Measurements from ENCODE around the gene SLC22A17.

Gene SLC22A17

DNA sequence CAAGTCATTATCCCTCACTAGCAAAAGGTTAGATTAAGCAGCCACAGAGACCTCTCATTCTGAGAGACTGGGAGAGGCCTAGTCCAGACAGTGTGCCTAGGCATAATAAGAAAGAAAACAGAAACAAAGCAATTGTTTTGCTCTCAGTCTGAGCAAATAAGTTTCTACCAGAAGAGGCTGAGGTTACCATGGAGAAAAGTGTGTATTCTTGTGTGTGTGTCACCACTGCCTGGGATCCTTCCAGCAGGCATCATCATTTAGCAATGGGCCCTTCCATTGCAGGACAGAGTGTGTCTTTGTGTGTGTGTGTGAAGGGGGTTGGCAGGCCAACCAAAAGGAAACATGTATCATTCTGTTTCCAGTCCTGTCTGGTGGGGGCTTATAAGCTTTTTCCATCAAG is 8.6 kb upstream of the SLC22A17 start:
- DNase-seq, result no peak

DNA sequence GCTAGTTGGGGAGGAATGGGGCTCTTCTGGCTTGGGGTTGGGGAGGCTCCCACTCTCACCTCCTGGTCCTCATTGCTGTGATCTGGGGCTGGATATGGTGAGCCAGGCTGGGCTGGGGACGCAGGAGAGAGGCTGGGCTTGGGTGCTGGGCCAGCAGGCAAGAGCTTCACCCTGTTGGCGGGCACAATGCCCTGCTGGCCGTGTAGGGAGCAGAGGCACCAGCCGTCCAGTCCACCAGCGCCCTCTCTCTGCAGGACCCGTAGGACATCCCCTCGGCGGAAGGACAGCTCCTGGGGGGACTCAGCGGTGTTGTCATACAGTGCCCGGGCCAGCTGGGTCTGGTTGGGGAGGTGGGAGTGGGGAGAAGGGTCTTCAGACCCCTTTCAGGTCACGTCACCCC is 7.8 kb upstream of the SLC22A17 start:
- DNase-seq, result no peak

DNA sequence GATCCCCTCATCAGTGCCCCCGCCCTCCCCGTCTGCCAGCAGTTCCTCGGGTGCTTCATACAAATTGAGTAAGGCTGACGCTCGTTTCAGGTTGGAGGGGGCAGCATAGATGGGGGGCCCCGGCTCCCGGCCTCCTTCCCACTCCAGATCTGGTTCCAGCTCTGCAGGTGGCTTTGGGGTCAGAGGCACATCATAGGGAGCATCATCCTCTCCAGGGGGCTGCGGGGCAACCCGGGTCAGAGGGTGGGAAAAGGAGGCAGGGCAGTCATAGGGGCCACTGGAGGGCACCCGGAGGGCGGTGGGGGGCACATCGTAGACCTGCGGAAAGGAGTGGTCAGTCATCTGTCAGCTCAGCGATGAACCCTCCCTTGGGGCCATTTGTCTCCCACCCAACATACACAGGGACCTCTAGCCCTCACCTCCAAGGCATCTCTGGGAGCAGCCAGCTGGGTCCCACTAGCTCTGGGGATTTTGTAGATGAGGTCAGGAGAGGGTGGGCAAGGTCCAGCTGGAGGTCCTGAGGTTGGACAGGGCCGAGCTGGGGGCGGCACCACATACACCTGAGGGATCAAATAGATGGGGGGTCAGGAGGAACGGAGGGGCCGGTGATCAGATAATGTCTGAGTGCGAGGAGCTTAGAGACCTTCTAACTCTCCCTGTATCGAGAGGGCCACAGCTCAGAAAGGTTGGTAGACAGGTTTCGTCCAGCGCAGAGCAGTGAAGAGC is 7.2 kb upstream of the SLC22A17 start:
- no peak for DNase-seq

DNA sequence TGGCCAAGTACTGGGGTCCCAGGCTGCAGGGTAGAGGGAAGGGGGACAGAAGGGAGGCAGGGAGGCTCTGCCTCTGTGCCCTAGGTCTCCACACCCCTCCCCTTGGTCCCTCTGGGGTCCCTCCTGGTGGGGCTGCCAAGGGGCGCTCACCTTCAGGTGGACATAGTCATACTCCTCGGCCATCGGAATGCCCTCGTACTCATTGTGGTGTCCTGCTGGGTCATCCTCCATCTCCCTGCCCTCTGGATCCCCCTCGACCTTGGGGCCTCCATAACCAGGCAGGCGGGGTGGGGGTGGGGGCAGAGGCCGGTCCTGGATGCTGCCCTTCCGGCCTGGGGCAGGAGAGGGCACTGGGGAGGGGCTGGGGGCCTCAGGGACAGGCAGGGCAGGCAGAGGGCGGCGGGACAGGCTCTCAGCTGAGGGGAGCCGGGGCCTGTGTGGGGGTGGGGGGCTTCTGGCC is 6.5 kb upstream of the SLC22A17 start:
- DNase-seq, result no peak

DNA sequence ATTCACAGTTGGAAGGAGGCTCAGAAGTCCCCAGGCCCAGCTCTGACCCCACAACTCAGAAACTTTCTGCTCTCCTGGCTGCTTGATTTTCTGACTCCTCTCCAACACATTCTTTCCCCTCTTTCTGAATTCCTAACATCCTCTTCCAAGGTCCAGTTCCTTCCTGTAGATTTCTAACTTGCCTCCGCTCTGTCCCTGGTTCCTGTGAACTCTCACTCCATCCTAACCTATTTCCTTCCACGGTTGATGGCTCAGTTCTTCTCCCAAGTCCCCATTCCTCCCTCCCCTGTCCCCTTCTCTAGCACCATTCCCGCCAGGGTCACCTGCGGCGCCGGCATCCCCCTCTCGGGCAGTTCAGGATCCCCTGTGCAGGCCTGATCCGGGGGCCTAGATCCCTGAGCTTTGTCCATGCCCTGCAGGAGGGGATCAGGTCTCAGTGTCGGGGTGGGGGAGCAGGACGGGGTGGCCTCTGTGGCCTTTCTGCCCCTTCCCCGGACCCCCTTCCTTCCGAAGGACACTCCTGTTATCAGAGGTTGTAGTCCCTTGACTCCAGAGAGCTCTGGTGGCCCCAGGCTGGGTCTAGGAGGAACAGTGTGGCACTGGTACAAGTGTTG is 6.0 kb upstream of the SLC22A17 start:
- DNase-seq, result no peak

DNA sequence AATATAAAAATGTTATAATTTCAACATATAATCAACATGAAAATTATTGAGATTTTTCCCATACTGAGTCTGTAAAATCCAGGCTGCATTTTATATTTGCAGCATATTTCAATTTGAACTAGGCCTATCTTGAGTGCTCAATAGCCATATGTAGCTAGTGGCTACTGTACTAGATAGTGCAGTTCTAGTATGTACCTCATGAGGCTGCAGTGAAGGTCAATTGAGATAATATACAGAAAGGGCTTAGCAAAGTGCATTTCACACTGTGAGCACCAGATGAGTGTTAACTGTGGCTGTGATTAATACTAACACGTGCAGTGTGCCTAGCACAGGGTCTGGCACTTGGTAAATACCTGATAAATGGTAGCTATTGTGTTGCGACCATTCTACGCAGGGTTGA is 5.4 kb upstream of the SLC22A17 start:
- DNase-seq, result no peak

DNA sequence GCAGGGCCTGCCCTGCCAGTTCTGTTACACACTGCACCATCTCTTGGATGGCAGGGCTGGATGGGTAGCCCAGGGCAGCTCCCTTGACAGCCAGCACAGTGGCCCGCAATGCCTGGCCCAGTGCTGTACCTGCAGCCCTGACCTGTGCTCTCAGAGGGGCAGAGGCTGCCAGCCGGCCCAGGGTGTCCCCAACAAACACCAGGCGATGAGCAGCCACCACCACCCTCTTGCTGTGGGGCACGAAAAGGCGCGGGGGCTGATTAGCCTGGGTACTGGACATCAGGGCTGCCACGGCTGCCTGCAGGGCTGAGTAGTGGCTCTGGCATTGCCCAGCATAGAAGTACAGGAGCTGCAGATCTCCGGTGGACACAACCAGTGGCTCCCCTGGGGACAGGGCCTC is 4.6 kb upstream of the SLC22A17 start:
- DNase-seq, result no peak

DNA sequence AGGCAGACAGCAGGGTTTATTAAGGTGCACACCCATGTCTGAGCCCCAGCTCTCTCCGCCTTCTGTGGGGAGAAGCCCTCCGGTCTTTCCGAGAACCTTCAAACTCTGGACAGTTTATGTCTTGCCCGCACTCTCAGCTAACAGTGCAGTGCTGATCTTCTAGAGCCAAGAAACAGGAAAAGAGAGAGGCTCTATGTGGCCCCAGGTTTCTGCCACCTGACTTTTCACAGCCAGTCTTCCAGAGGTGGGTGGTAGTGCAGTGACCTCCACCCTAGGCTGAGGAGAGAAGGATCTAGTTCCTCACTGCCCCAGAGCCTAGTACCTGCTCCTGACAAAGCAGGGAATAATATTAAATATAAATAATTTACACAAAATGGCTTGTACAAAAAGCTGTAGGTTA is 4.0 kb upstream of the SLC22A17 start:
- no peak for DNase-seq

DNA sequence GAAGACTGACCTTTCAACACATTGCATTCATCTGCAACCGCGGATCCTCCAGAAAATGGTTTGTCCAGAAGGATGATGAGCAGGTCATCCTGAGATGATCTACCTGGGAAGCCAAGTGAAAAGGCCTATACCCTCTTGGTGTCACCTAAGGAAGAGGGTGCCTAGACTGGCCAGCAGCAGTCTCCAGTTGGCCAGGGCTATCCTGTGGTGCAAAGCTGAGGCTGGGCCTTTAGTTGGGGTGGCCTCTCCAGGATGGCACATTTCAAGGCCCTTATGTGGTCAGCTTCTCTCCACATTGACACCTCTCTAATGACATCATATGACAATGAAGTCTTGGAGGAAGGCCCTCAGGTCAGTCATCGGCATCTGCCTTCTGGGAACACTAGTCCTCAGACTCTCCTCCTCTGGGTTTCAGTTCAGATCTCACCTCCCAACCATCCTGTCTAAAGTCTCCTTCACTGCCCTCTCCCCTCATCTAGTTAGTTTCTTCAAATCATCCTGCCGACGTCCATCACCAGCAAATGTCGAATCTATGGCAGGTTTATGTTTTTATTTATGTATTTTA is 3.3 kb upstream of the SLC22A17 start:
- no peak for DNase-seq

DNA sequence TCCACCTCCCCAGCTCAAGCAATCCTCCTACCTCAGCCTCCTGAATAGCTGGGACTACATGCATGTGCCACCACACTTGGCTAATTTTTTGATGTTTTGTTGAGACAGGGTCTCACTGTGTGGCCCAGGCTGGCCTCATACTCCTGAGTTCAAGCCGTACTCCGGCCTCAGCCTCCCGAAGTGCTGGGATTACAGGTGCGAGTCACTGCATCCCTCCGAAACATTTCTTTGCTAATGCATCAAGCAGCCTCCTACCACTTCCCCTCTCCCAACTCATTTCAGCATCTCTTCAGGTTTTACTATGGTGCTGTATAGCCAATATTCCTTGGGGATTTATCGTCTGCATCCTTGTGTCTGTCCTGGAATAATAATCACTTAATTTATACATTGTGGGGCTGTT is 2.3 kb upstream of the SLC22A17 start:
- DNase-seq, result no peak

DNA sequence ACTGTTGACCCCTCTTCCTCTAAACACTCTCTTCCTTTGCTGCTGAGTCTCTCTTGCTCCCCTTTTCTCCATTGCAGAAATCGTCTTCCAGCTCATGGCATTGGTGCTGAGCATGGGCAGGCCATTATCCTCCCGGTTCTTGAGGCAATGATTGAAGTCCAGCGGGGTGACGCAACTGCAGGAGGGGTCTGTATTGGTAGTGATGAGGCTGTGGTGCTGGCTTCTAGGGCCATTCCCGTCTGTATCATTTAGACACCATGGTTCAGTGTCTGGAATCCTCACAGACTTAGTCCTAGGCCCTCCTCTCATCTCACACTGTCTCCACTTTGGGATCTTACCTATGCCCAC is 720 bp upstream of the SLC22A17 start:
- no peak for DNase-seq

DNA sequence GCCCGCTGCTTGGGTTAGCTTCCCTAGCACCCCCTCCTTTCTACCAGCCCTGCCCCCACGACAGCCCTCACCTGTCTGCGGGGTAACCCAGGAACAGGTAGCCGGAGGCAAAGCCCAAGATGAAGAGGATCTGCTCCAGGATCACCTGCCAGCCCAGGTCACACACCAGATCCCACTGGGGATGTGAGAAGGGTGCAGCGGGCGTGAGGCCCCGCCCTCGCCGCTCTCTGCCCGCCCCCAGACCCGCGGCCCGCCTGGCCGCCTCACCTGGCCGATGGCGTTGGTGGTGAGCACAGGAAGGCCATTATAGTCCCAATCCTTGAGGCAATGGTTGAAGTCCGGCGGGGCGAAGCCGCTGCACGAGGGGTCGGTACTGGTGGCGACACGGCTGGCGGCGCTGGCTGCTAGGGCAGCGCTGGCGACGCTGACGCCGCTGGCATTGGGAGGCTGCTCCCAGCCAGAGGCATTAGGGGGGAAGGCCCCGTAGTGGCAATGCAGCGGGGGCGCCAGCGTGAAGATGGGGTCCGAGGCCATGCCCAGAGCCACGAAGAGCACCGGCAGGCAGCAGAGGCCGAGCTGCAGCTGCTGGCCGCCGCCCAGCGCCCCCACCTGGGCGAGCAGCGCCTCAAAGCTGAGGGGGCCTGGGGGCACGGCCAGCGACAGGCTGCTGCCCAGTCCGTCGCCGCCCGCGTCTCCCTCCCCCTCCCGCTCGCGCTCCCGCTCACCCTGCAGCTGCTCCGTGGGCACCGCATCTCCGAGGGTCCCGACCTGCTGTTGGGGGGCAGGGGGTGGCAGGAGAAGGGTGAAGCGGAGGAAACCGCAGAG is 794 bp downstream of the SLC22A17 start:
- no peak for DNase-seq

DNA sequence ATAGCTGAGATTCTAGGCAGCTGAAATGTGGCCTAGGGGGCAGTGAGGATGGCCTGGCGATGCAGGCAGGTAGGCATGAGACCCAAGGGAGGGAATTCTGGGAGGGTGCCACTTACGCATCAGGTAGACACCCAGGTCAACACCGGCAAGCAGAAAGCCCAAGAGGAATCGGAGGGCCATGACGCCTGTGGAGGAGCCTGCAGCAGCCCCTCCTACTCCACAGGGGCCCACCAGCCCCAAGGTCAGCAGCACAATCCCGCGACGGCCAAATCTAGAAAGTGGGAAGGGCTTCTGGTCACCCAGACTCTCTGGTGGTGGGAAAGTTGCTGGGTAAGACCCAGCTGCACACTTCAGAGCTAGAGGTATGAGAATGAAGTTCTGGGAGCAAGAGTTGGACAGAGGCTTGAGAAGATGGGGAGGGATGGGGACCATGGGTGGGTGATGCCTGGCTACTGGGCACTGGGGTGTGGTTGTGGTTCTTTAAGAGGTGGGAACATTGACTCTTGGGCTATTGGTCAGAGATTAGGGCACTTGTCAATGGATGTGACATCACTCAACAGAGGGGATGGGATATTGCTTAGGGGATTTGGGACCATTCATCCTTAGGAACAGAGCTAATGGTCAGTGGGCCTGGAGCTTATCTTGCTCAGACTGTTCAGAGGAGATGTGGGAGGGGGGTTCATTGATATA is 3.4 kb downstream of the SLC22A17 start:
- DNase-seq, result no peak

DNA sequence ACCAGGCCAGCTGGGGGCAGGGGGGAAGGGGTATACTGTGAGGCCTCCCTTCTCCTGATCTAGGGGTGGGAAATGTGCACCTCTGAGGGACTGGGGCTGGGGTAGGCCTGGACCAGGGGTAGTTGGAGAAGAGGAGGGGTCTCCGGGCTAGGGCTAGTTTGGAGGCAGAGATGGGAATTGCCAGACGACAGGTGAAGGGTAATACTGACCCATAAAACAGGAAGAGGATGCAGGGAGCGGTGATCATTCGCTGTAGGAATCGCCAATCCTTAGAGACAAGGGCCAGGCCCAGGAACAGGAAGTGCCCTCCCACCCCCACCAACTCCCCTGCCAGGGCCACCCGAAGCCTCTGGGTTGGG is 4.4 kb downstream of the SLC22A17 start:
- DNase-seq, result no peak

DNA sequence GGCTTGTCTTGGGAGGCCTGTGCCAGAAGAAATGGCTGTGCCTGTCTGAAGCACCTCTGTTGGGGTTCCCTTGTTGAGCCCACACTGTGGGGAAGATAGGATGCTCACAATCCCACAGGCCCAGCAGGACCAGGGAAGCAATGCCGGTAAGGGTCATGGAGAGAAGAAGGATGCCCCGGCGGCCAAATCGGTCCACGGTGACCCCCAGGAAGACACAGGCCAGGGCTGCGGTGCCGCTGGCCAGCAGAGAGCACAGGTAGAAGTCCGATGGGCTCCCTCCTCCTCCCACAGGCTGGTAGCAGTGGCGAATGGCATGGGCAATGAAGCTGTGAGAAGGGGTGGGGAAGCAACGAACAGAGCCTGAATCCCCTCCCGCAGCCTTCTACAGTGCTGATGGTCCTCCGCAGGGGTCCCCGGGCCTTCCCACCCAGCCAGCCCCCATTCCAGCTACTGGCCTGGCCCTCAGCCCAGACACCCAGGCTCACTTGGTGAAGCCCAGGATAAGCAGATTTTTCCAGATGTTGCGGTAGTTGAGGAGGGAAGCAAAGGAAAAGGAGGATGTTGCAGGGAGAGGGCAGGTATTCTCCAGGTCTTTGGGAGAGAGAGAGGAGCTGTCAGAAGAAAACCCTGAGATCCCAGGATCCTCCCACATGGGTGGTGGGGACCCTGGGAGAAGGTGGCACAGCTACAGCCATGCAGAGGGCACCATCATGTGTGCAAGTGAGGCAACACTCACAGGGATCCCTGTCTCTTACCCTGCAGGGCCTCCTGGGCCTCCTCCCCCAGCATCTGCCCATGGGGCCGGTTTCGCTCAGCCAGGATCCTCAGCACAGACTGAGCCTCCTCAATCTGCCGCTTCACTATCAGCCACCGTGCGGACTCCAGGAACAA is 5.0 kb downstream of the SLC22A17 start:
- DNase-seq, result no peak

DNA sequence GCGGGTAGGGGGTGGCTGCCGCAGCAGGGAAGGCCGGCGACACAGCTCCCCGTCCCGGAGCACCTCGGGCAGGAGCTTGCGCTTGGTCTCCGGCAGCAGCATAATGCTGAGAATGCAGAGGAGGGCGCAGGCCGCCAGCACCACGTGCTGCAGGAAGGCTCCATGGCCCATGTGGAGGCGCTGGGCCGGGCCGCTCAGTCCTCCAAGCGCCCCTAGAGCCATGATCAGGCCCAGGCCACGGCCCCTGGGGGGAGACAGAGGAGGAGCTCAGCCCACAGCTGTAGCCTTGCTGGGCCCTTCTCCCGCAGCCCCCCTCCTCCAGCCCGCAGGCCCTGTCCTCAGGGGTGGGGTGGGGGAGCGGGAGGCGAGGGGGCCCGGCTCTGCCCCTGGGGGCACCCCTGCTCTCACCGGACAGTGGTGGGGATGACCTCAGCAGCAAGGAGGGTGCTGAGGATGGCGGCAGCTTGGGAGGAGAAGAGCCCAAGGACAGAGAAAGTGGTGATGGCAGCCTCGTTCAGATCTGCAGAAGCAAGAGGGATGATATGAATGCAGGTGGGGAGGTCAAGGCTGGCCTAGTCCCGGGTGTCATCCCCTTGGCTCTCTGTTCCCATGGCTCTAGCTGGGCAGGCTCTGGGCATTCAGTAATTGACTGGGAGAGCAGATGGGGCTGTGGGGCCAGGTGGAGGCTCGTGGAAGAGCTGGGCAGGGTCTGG is 5.8 kb downstream of the SLC22A17 start:
- no peak for DNase-seq

DNA sequence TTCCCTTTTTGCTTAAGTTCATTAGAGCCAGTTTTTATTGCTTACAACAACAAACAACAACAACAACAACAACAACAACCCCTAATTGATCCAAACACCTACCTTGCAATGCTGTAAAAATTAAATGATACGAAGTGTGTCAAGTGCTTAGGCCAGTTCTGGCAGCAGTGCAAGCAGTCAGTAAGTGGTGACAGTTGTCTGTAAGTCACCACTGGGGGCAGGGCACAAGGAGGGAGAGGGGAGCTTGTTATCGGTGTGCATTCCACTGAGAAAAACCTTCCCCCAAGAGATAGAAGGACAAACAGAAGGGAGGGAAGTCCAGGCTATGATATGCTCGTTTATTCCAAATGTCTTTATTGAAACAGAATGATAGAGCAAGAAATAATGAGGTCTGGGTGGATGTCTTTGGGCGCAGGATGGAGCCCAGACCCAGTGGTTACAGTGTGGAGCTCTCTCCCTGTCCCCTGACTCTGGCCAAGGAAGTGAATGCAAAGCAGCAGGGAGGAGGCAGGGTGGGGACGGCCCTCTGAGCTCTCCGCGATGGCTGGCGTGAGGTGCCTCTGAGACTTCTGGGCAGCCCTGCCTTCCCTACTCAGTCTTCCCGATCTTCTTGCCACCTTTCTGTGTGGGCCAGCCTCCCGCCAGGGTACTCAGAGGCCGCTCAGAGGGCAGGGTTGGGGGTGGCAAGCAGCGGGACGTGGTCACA is 6.5 kb downstream of the SLC22A17 start:
- DNase-seq, result no peak

DNA sequence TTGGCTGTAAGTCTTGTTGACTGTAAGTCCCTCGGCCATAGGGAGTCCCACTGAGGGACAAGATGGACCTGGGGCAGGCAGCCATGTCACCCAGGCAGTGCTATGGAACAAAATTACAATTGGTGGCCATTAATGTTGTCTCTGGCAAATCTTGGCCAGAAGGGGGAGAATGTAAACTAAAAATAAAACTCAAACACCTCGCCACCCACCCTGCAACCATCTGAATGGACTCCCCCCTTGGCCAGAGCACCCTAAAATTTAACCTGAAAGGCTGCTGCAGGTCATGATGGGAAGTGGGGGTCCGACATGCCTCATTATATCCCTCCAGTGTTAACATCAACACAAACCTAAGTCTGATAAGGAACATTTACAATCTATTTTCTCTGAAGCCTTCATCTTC is 8.2 kb downstream of the SLC22A17 start:
- DNase-seq, result no peak

DNA sequence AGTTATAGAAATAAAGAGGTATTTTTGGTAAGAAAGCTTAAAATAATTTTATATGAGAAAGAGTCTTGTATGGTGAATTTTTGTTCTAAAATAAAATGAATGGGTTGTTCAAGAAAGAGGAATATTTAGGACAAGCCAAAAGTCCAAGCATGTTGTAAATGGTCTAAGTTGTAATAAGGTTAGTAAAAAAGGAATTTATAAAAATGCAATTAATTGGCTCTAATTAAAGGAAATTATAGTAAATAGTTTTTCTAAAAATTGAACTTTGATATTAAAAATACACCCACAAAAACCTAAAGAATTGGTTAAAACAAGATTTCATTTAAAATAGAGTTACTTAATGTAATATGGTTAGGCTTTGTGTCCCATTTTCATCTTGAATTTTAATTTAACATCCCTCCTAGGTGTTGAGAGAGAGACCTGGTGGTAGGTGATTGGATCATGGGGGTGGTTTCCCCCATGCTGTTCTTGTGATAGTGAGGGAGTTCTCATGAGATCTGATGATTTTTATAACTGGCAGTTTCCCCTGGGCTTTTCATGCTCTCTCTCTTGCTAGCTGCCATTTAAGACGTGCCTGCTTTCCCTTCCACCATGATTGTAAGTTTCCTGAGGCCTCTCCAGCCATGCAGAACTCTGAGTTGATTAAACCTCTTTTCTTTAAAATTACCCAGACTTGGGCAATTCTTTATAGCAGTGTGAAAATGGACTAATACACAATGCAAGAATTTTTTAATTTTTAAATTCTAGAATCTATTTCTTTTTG is 13.0 kb downstream of the SLC22A17 start:
- no peak for DNase-seq

DNA sequence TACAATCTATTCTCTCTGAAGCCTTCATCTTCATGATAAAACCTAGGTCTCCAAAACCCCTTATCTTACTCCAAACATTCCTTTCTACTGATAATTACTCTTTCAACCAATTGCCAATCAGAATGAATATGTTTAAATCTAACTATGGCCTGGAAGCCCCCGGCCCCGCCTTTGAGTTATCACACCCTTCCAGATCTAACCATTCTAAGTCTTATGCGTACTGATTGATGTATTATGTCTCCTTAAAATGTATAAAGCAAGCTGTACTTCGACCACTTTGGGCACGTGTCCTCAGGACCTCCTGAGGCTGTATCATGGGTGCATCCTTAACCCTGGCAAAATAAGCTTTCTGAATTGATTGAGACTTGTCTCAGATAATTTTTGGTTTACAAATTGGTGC is 17.1 kb downstream of the SLC22A17 start:
- DNase-seq, result no peak
